K562 (cell line): Measurements from ENCODE around the gene ATP6V0A1. TPM values are rescaled to one million over a fixed set of nuclear protein-coding genes. Genes with fewer than 3 reads are reported as not detected.
A peak's percentile ranks its signal among the peaks of the same experiment; 100 is the strongest.

Source experiments
- CEBPB ChIP-seq: fragments of 450-650 bp; IDR thresholded peaks from 2 replicates; pipeline ENCODE4 v1.6.1; 2016; ENCODE audit warnings: missing genetic modification characterization, missing compliant biosample characterization
- E2F3 ChIP-seq: fragments of 250-450 bp; sonication (Bioruptor Pico); IDR thresholded peaks from 2 replicates; pipeline ENCODE4 v1.4.0; 2020; ENCODE audit warnings: mild to moderate bottlenecking
- HDAC1 ChIP-seq, 2 experiments: fragments of 450-650 bp; IDR thresholded peaks; 2 replicates each; pipeline ENCODE4 v1.6.1; 2016 to 2017; ENCODE audit warnings: inconsistent platforms in 1 of 2, mild to moderate bottlenecking in 1 of 2, moderate library complexity in 1 of 2
- POLR2A ChIP-seq: fragments of 450-650 bp; conservative IDR thresholded peaks from 2 replicates; pipeline ENCODE4 v1.6.1; 2016
- PRMT5 ChIP-seq: sonication (generic); formaldehyde crosslinking; IDR thresholded peaks from 2 replicates; pipeline ENCODE4 v1.5.0; 2020; ENCODE audit warnings: missing genetic modification reagents
- PTBP1 ChIP-seq: fragments of 200-400 bp; formaldehyde crosslinking; IDR thresholded peaks from 2 replicates; pipeline ENCODE4 v1.6.1; 2017; ENCODE audit warnings: low read depth, low read length
- SRF ChIP-seq, 2 experiments: fragments of 250-450, 450-650 bp in 1 of 2; sonication (Bioruptor Pico) in 1 of 2; sonication (generic) in 1 of 2; formaldehyde crosslinking; IDR thresholded peaks; 2 replicates each; pipeline versions ENCODE4 v1.5.0 to v1.5.1; 2020 to 2022; ENCODE audit warnings: mild to moderate bottlenecking in 1 of 2, missing genetic modification reagents in 1 of 2
- TAF1 ChIP-seq: IDR thresholded peaks from 2 replicates; pipeline ENCODE4 v1.6.1; 2011; ENCODE audit warnings: mild to moderate bottlenecking, low read length, moderate library complexity; ENCODE audit not compliant: insufficient read depth, control insufficient read depth, severe bottlenecking; ENCODE audit errors: extremely low read depth
- ZNF232 ChIP-seq: sonication (generic); formaldehyde crosslinking; IDR thresholded peaks from 2 replicates; pipeline ENCODE4 v1.8.0; 2022; ENCODE audit warnings: mild to moderate bottlenecking, missing genetic modification reagents
- ZNF699 ChIP-seq: fragments of 250-450 bp; sonication (Bioruptor Pico); IDR thresholded peaks from 2 replicates; pipeline ENCODE4 v1.8.0; 2021; ENCODE audit warnings: mild to moderate bottlenecking, moderate library complexity; ENCODE audit not compliant: insufficient replicate concordance
- polyA plus RNA-seq, 8 experiments: library from polyadenylated mRNA; depleted of rRNA in 4 of 8; stranded (reverse) in 5 of 8; unstranded in 3 of 8; fragments of >200 nt; fragmentation: Nextera tagmentation in 2 of 8; fragmentation: Illumina TruSeq in 1 of 8; extraction: Ambion mirVana in 2 of 8; extraction: Trizol in 1 of 8; gene quantifications; 2 replicates each; pipeline versions ENCODE4 v1.2.1 to v1.2.3, GENCODE V29; 2011 to 2014; ENCODE audit warnings: inconsistent platforms in 1 of 8, missing spikeins in 1 of 8
- total RNA-seq, 7 experiments: library from RNA; depleted of rRNA in 6 of 7; stranded (reverse); fragments of >200 nt in 6 of 7; fragmentation: Illumina TruSeq in 2 of 7; extraction: Trizol in 2 of 7; gene quantifications; 2 replicates each; pipeline versions ENCODE4 v1.2.1 to v1.2.3, GENCODE V29; 2011 to 2021; ENCODE audit warnings: low replicate concordance in 1 of 7
- TF ChIP-seq, protein P1 (sequence below): sonication (generic); formaldehyde crosslinking; IDR thresholded peaks from 2 replicates; pipeline ENCODE4 v1.8.0; 2022; ENCODE audit warnings: mild to moderate bottlenecking, missing genetic modification reagents, borderline replicate concordance
- TF ChIP-seq, protein P2 (sequence below): sonication (generic); formaldehyde crosslinking; IDR thresholded peaks from 2 replicates; pipeline ENCODE4 v1.8.0; 2022; ENCODE audit warnings: missing genetic modification reagents, mild to moderate bottlenecking, borderline replicate concordance
- TF ChIP-seq, protein P3 (sequence below), 3 experiments: fragments of 200-800 bp in 1 of 3; fragments of 250-450 bp in 1 of 3; fragments of 450-650 bp in 1 of 3; sonication (Bioruptor Pico) in 1 of 3; sonication (Bioruptor generic) in 1 of 3; formaldehyde crosslinking in 1 of 3; IDR thresholded peaks; 2 replicates each; pipeline versions ENCODE4 v1.6.1 to v1.8.0; 2016 to 2022; ENCODE audit warnings: mild to moderate bottlenecking in 2 of 3, missing genetic modification characterization in 2 of 3, missing compliant biosample characterization in 1 of 3, moderate library complexity in 1 of 3
- TF ChIP-seq, protein P4 (sequence below), 2 experiments: IDR thresholded peaks; 2 replicates each; pipeline ENCODE4 v1.6.1; 2011; ENCODE audit warnings: borderline replicate concordance in 1 of 2, control low read depth in 1 of 2, low read depth in 1 of 2, low read length in 1 of 2, mild to moderate bottlenecking in 1 of 2, mixed read lengths in 1 of 2, moderate library complexity in 1 of 2; ENCODE audit not compliant: insufficient read depth in 1 of 2, insufficient read length in 1 of 2, poor library complexity in 1 of 2, severe bottlenecking in 1 of 2; ENCODE audit errors: extremely low read depth in 1 of 2
- TF ChIP-seq, protein P5 (sequence below): sonication (generic); formaldehyde crosslinking; IDR thresholded peaks from 2 replicates; pipeline ENCODE4 v1.8.1; 2023; ENCODE audit warnings: mild to moderate bottlenecking, missing genetic modification reagents

Gene ATP6V0A1
- total and polyA plus RNA-seq, 9 of the 15 experiments (the other 6 are each of a cell fraction or from before 2014, with no cell fraction given): 11.8 to 158 (median 75.5) TPM

DNA sequence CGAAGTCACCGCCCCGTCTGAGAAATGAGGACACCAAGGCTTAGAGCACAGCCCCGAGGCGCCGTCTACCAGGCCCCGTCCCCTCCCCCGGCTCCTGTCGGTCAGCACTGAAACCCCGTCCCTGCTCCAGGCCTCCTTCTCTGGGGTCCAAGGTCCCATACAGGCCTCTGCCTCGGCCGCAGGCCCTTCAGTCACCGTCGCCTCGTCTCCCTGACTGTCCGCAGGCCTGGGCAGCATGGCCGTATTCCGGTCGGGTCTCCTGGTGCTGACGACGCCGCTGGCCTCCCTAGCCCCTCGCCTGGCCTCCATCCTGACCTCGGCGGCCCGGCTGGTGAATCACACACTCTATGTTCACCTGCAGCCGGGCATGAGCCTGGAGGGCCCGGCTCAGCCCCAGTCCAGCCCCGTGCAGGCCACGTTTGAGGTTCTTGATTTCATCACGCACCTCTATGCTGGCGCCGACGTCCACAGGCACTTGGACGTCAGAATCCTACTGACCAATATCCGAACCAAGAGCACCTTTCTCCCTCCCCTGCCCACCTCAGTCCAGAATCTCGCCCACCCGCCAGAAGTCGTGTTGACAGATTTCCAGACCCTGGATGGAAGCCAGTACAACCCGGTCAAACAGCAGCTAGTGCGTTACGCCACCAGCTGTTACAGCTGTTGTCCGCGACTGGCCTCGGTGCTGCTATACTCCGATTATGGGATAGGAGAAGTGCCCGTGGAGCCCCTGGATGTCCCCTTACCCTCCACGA lies 103.9 kb downstream of the ATP6V0A1 start (continued):
- TF ChIP-seq, protein P1, sequence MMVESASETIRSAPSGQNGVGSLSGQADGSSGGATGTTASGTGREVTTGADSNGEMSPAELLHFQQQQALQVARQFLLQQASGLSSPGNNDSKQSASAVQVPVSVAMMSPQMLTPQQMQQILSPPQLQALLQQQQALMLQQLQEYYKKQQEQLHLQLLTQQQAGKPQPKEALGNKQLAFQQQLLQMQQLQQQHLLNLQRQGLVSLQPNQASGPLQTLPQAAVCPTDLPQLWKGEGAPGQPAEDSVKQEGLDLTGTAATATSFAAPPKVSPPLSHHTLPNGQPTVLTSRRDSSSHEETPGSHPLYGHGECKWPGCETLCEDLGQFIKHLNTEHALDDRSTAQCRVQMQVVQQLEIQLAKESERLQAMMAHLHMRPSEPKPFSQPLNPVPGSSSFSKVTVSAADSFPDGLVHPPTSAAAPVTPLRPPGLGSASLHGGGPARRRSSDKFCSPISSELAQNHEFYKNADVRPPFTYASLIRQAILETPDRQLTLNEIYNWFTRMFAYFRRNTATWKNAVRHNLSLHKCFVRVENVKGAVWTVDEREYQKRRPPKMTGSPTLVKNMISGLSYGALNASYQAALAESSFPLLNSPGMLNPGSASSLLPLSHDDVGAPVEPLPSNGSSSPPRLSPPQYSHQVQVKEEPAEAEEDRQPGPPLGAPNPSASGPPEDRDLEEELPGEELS (CRISPR knock-in tag): no peak
- TF ChIP-seq, protein P2, sequence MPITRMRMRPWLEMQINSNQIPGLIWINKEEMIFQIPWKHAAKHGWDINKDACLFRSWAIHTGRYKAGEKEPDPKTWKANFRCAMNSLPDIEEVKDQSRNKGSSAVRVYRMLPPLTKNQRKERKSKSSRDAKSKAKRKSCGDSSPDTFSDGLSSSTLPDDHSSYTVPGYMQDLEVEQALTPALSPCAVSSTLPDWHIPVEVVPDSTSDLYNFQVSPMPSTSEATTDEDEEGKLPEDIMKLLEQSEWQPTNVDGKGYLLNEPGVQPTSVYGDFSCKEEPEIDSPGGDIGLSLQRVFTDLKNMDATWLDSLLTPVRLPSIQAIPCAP (CRISPR knock-in tag): no peak
- TF ChIP-seq ZNF699 (CRISPR knock-in tag): no peak
- TF ChIP-seq ZNF232 (CRISPR knock-in tag): 0 out of 2 replicates have a peak, but pooled peaks have one; percentile 49
- 0 out of 2 replicates have a peak, but pooled peaks have one; percentile 31 for TF ChIP-seq PRMT5 (CRISPR knock-in tag)
- TF ChIP-seq, protein P3, sequence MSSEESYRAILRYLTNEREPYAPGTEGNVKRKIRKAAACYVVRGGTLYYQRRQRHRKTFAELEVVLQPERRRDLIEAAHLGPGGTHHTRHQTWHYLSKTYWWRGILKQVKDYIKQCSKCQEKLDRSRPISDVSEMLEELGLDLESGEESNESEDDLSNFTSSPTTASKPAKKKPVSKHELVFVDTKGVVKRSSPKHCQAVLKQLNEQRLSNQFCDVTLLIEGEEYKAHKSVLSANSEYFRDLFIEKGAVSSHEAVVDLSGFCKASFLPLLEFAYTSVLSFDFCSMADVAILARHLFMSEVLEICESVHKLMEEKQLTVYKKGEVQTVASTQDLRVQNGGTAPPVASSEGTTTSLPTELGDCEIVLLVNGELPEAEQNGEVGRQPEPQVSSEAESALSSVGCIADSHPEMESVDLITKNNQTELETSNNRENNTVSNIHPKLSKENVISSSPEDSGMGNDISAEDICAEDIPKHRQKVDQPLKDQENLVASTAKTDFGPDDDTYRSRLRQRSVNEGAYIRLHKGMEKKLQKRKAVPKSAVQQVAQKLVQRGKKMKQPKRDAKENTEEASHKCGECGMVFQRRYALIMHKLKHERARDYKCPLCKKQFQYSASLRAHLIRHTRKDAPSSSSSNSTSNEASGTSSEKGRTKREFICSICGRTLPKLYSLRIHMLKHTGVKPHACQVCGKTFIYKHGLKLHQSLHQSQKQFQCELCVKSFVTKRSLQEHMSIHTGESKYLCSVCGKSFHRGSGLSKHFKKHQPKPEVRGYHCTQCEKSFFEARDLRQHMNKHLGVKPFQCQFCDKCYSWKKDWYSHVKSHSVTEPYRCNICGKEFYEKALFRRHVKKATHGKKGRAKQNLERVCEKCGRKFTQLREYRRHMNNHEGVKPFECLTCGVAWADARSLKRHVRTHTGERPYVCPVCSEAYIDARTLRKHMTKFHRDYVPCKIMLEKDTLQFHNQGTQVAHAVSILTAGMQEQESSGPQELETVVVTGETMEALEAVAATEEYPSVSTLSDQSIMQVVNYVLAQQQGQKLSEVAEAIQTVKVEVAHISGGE (CRISPR knock-in tag; IDR thresholded peaks at IDR 0.05): peak in 1 of 3 experiments; percentile 75; a peak in 2 of 6 replicates
- no peak for TF ChIP-seq PTBP1
- TF ChIP-seq, protein P4, sequence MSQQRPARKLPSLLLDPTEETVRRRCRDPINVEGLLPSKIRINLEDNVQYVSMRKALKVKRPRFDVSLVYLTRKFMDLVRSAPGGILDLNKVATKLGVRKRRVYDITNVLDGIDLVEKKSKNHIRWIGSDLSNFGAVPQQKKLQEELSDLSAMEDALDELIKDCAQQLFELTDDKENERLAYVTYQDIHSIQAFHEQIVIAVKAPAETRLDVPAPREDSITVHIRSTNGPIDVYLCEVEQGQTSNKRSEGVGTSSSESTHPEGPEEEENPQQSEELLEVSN (IDR thresholded peaks at IDR 0.05; ENCODE audit: borderline replicate concordance in 1 of 2, extremely low read depth in 1 of 2, insufficient read depth in 1 of 2, insufficient read length in 1 of 2, low read depth in 1 of 2, low read length in 1 of 2, poor library complexity in 1 of 2, severe bottlenecking in 1 of 2): peak in 1 of 2 experiments; percentile 33
- no peak for TF ChIP-seq E2F3 (CRISPR knock-in tag)
- TF ChIP-seq, protein P5, sequence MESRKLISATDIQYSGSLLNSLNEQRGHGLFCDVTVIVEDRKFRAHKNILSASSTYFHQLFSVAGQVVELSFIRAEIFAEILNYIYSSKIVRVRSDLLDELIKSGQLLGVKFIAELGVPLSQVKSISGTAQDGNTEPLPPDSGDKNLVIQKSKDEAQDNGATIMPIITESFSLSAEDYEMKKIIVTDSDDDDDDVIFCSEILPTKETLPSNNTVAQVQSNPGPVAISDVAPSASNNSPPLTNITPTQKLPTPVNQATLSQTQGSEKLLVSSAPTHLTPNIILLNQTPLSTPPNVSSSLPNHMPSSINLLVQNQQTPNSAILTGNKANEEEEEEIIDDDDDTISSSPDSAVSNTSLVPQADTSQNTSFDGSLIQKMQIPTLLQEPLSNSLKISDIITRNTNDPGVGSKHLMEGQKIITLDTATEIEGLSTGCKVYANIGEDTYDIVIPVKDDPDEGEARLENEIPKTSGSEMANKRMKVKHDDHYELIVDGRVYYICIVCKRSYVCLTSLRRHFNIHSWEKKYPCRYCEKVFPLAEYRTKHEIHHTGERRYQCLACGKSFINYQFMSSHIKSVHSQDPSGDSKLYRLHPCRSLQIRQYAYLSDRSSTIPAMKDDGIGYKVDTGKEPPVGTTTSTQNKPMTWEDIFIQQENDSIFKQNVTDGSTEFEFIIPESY (CRISPR knock-in tag): 0 out of 2 replicates have a peak, but pooled peaks have one; percentile 36
- peak in 1 of 2 experiments; percentile 38; a peak in 1 of 4 replicates for TF ChIP-seq HDAC1 (IDR thresholded peaks at IDR 0.05)
- peak; percentile 37; the same call in 1 of the 2 replicates for TF ChIP-seq CEBPB (tag)
- TF ChIP-seq SRF (CRISPR knock-in tag; IDR thresholded peaks at IDR 0.05): no peak
- TF ChIP-seq TAF1: no peak
- peak; percentile 41 for TF ChIP-seq POLR2A
